DND-41 (cell line): ENCODE measurements around the gene TOMM40L.

ENCODE experiments used
- ATAC-seq: fragments of 200-7000 bp; cut with Tn5 transposase; 3 replicates; pipeline ENCODE4 v1.9.1; 2021; ENCODE audit warnings: low read depth; ENCODE audit not compliant: insufficient read depth
- DNase-seq: peaks from one replicate; pipeline ENCODE4 v3.0.0-alpha.2; 2020
- H2AFZ ChIP-seq: 2 replicates; pipeline ENCODE4 v1.6.0; 2012; ENCODE audit warnings: low read depth, low read length
- H3K27ac ChIP-seq: 2 replicates; pipeline ENCODE4 v1.5.1; 2012; ENCODE audit warnings: low read length, inconsistent platforms
- H3K27me3 ChIP-seq: fragments of 200-600 bp; sonication (generic); 2 replicates; pipeline ENCODE4 v1.6.0; 2012; ENCODE audit warnings: low read length, mild to moderate bottlenecking, inconsistent platforms; ENCODE audit not compliant: insufficient read depth, poor library complexity
- H3K36me3 ChIP-seq: 2 replicates; pipeline ENCODE4 v1.5.1; 2012; ENCODE audit warnings: low read length, inconsistent platforms; ENCODE audit not compliant: insufficient read depth
- H3K4me1 ChIP-seq: 2 replicates; pipeline ENCODE4 v1.5.1; 2012; ENCODE audit warnings: mild to moderate bottlenecking, low read length; ENCODE audit not compliant: insufficient read depth
- H3K4me2 ChIP-seq: 2 replicates; pipeline ENCODE4 v1.6.0; 2012; ENCODE audit warnings: mild to moderate bottlenecking, moderate library complexity, low read length, inconsistent platforms; ENCODE audit not compliant: insufficient read depth
- H3K4me3 ChIP-seq, 2 experiments: fragments of 200-600 bp in 1 of 2; shearing (Covaris generic) in 1 of 2; 2 replicates each; pipeline ENCODE4 v1.5.1; 2012 to 2016; ENCODE audit warnings: inconsistent platforms in 2 of 2, low read length in 2 of 2, mild to moderate bottlenecking in 2 of 2, low read depth in 1 of 2, moderate library complexity in 1 of 2
- H3K79me2 ChIP-seq: 2 replicates; pipeline ENCODE4 v1.6.0; 2012; ENCODE audit warnings: low read length, inconsistent platforms; ENCODE audit not compliant: insufficient read depth
- H3K9ac ChIP-seq: 2 replicates; pipeline ENCODE4 v1.6.0; 2012; ENCODE audit warnings: low read depth, mild to moderate bottlenecking, inconsistent platforms, low read length, moderate library complexity
- H3K9me3 ChIP-seq: 2 replicates; pipeline ENCODE4 v1.5.1; 2012; ENCODE audit warnings: low read length, moderate library complexity, mild to moderate bottlenecking, inconsistent platforms; ENCODE audit not compliant: insufficient read depth, severe bottlenecking
- H4K20me1 ChIP-seq: 2 replicates; pipeline ENCODE4 v1.6.0; 2012; ENCODE audit warnings: low read length; ENCODE audit not compliant: insufficient read depth
- EZH2 ChIP-seq: IDR thresholded peaks from 3 replicates; pipeline ENCODE4 v1.6.1; 2012; ENCODE audit warnings: borderline replicate concordance, low read depth, mild to moderate bottlenecking, moderate library complexity, low read length, inconsistent platforms; ENCODE audit not compliant: severe bottlenecking
- TF ChIP-seq, protein P1 (sequence below): IDR thresholded peaks from 2 replicates; pipeline ENCODE4 v1.5.1; 2012; ENCODE audit warnings: borderline replicate concordance, low read length, moderate library complexity, mild to moderate bottlenecking; ENCODE audit not compliant: poor library complexity, severe bottlenecking; ENCODE audit errors: extremely low read depth

Gene TOMM40L

DNA sequence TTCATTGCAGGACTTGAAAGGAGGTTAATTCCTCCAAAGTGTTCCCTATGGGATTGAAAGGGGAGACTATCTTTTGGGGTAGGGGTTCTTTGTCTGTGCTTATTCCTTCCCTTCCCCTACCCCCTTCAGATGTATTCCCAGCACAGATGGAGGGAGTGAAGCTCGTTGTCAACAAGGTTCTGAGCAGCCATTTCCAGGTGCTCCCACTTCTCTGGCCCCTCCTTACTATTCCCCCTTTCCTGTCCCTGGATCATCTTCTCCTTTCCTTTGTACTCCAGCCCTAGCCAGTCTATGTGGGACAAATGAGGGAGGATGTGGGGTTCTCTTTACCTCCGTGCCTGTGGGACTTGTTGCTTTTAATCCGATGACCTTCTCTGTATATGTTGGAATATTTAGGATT lies 899 bp downstream of the TOMM40L start:
- no peaks in the 10 kb centered on the region for H3K9me3 ChIP-seq
- TF ChIP-seq, protein P1, sequence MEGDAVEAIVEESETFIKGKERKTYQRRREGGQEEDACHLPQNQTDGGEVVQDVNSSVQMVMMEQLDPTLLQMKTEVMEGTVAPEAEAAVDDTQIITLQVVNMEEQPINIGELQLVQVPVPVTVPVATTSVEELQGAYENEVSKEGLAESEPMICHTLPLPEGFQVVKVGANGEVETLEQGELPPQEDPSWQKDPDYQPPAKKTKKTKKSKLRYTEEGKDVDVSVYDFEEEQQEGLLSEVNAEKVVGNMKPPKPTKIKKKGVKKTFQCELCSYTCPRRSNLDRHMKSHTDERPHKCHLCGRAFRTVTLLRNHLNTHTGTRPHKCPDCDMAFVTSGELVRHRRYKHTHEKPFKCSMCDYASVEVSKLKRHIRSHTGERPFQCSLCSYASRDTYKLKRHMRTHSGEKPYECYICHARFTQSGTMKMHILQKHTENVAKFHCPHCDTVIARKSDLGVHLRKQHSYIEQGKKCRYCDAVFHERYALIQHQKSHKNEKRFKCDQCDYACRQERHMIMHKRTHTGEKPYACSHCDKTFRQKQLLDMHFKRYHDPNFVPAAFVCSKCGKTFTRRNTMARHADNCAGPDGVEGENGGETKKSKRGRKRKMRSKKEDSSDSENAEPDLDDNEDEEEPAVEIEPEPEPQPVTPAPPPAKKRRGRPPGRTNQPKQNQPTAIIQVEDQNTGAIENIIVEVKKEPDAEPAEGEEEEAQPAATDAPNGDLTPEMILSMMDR: no peak
- no peak for TF ChIP-seq EZH2
- H3K27me3 ChIP-seq: no peaks in the 10 kb centered on the region
- peaks cover 27% of the 10 kb centered on the region for H3K4me1 ChIP-seq
- H3K4me2 ChIP-seq: peak overlapping the region; percentile 93
- peak overlapping the region; percentile 98 for H2AFZ ChIP-seq
- H3K36me3 ChIP-seq: peaks cover 24% of the 10 kb centered on the region
- DNase-seq: no peak
- peak overlapping the region; percentile 88 for H3K27ac ChIP-seq
- H4K20me1 ChIP-seq: 0 out of 2 replicates have a peak, but pooled peaks cover 3% of the 10 kb centered on the region
- peak overlapping the region; percentile 70 for H3K9ac ChIP-seq
- no peak for ATAC-seq
- H3K4me3 ChIP-seq: peak overlapping the region; percentile 72 to 89; a peak in 3 of 4 replicates
- peaks cover 13% of the 10 kb centered on the region for H3K79me2 ChIP-seq

DNA sequence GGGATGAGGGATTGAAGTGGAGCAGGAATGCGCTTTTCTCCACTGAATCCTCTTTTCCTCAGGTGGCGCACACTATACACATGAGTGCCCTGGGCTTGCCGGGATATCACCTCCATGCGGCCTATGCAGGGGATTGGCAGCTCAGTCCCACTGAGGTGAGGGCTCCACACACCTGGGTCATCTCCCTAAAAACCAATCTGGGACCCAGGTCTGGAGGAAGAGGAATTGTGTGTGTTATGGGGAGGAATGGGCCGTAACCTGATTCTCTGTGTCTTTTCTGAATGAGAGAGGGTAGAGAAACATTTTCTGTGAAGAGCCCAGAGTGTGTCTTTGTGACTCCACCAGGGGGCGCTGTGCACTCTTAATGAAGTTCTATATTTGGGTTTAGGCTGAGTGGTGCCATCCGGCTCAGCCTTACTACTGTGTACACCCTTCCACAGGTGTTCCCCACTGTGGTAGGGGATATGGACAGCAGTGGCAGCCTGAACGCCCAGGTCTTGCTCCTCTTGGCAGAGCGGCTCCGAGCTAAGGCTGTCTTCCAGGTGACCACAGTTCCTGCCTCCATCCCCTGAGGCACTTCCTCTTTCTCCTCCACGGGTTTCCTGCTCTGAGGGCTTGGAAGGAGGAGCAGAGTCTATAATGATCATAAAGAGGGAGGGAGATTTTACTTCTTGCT lies 1.5 kb downstream of the TOMM40L start:
- Histone ChIP-seq H3K27me3 (no peaks in the 10 kb centered on the region), H3K9me3 (no peaks in the 10 kb centered on the region), H3K79me2 (peaks cover 13% of the 10 kb centered on the region), H3K9ac (peak overlapping the region; percentile 70), H3K4me3 (peak overlapping the region in 1 of 2 experiments; percentile 89; a peak in 2 of 4 replicates), H3K4me2 (peak overlapping the region; percentile 93), H3K27ac (peak overlapping the region; percentile 88), H2AFZ (peak overlapping the region; percentile 98), H3K4me1 (peaks cover 27% of the 10 kb centered on the region), H3K36me3 (peaks cover 24% of the 10 kb centered on the region), H4K20me1 (0 out of 2 replicates have a peak, but pooled peaks cover 3% of the 10 kb centered on the region)
- peak; percentile 84 for DNase-seq
- no peak for TF ChIP-seq EZH2
- TF ChIP-seq, protein P1: peak; percentile 91
- peak; percentile 61 for ATAC-seq

DNA sequence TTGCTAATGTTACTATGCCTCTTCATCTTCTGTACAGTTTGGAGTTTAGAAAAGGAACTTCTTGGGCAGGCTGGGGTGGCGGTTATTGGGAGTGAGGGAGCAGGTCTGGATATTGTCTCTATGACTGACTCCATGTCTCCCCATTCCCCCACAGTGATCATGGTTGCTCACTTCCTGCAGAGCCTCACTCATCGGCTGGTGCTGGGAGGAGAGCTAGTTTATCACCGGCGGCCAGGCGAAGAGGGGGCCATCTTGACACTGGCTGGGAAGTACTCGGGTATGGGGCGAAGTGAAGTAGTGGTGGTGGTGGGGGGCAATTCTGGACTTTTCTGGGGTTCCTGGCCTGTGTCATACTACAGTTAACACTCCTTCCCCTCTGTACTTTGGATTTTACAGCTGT lies 2.2 kb downstream of the TOMM40L start:
- H3K4me2 ChIP-seq: peak overlapping the region; percentile 93; the same call in 1 of the 2 replicates
- no peak for ATAC-seq
- H3K79me2 ChIP-seq: peaks cover 13% of the 10 kb centered on the region
- no peak for TF ChIP-seq EZH2
- TF ChIP-seq, protein P1: no peak
- peaks cover 24% of the 10 kb centered on the region for H3K36me3 ChIP-seq
- H3K4me1 ChIP-seq: peaks cover 27% of the 10 kb centered on the region
- no peak overlapping the region for H2AFZ ChIP-seq
- no peak overlapping the region for H3K27ac ChIP-seq
- H3K4me3 ChIP-seq: no peak overlapping the region
- no peaks in the 10 kb centered on the region for H3K27me3 ChIP-seq
- no peak for DNase-seq
- H3K9me3 ChIP-seq: no peaks in the 10 kb centered on the region
- no peak overlapping the region for H3K9ac ChIP-seq
- H4K20me1 ChIP-seq: 0 out of 2 replicates have a peak, but pooled peaks cover 3% of the 10 kb centered on the region
